Pancreas (tissue), 10 donors: ENCODE measurements around the gene EHF. TPM values are rescaled to one million over a fixed set of nuclear protein-coding genes. Genes with fewer than 3 reads are reported as not detected.

Experiments
- ATAC-seq, 4 donors: fragments of 200-7000 bp; cut with Tn5 transposase; one replicate each; pipeline versions ENCODE4 v1.8.0 to v1.9.1; 2020; ENCODE audit warnings: mild to moderate bottlenecking in 4 of 4, moderate library complexity in 4 of 4
- DNase-seq, 6 donors: peaks; one replicate each; pipeline ENCODE4 v3.0.0-alpha.2; 2020
- FAIRE-seq: peaks from 2 replicates; lab custom pipeline; 2012; peaks lifted over from hg19 to GRCh38; lab: Jason Lieb, UNC
- H3K27ac ChIP-seq, 4 donors: fragments of 200-600 bp; sonication (generic); 1 replicate in 3 of 4; 2 replicates in 1 of 4; pipeline versions ENCODE4 v1.5.0 to v1.8.0; 2020
- H3K27me3 ChIP-seq, 4 donors: fragments of 200-600 bp; one replicate each; pipeline ENCODE4 v1.8.0; 2021
- H3K36me3 ChIP-seq, 3 donors: fragments of 200-600 bp; sonication (generic) in 1 of 3; one replicate each; pipeline versions ENCODE4 v1.5.0 to v1.8.0; 2020 to 2021
- H3K4me1 ChIP-seq, 3 donors: fragments of 200-600 bp; one replicate each; pipeline ENCODE4 v1.8.0; 2021
- H3K4me3 ChIP-seq, 4 donors: fragments of 200-600 bp; sonication (generic) in 2 of 4; one replicate each; pipeline versions ENCODE4 v1.5.0 to v1.8.0; 2020 to 2021
- H3K9me3 ChIP-seq, 4 donors: fragments of 200-600 bp; one replicate each; pipeline ENCODE4 v1.8.0; 2021
- WGBS, 2 donors: extraction: QIAGEN DNeasy Blood & Tissue Kit; methylation state at CpG; one replicate each; pipeline ENCODE4 v1.1.7; 2013; 5-methylcytosine and 5-hydroxymethylcytosine counted together
- intact Hi-C, 3 donors: fragments of 100-400 bp; cut with DNase I; formaldehyde crosslinking; loops; one replicate each; pipeline versions ENCODE4 v1.11.1 to v1.14.2; 2022
- polyA plus RNA-seq, 2 donors: library from polyadenylated mRNA; stranded (reverse); fragments of 200-250 nt; gene quantifications; one replicate each; pipeline ENCODE4 v1.2.3, GENCODE V29; 2013
- total RNA-seq, 6 donors: library from RNA; stranded (reverse); fragmentation: NEBNext Ultra II Directional in 4 of 6; extraction: Animal tissue kit (Norgen Biotek cat#: 25700) in 4 of 6; gene quantifications; one replicate each; pipeline versions ENCODE4 v1.2.1 to v1.2.4, GENCODE V29; 2021 to 2023
- TF ChIP-seq, protein P1 (sequence below), 4 donors: fragments of 200-600 bp; sonication (generic) in 3 of 4; IDR thresholded peaks; one replicate each; pipeline versions ENCODE4 v1.5.0 to v1.8.0; 2021; ENCODE audit warnings: antibody characterized with exemption in 4 of 4
- donor health status: healthy with polysubstance abuse.
- donor health status: DM: no; HTN: no; CAD: no; lungs with moderate emphysema.
- donor health status: DM: no; HTN: no; CAD: no.
- donor health status: control.
- donor health status: control.
- donor health status: Bipolar disorder and iron deficiency.
- donor health status: DM: yes; HTN: yes; CAD: no.
- donor health status: DM: no; HTN: no; CAD: no.
- donor health status: DM: no; HTN: no; CAD: no.
- donor health status: DM: yes; HTN: yes; CAD: no.

The EHF gene
- total and polyA plus RNA-seq, 8 donors: 7.7 to 58.2 (median 32.4) TPM

GRCh38 chr11:34649597-34649996 is 28.7 kb downstream of the EHF start:
- DNase-seq (no peak), ATAC-seq (no peak), FAIRE-seq (no peak)
- Histone ChIP-seq H3K4me1 (peaks cover 13 to 23% (median 15%) of the 10 kb centered on the region in 3 donors), H3K27me3 (no peaks in the 10 kb centered on the region), H3K27ac (peak overlapping the region in 1 of 4 donors; percentile 30), H3K36me3 (peaks cover 0 to 48% (median 7%) of the 10 kb centered on the region in 3 donors), H3K4me3 (no peak overlapping the region), H3K9me3 (no peaks in the 10 kb centered on the region)
- intact Hi-C loops: no loop called here
- TF ChIP-seq, protein P1, sequence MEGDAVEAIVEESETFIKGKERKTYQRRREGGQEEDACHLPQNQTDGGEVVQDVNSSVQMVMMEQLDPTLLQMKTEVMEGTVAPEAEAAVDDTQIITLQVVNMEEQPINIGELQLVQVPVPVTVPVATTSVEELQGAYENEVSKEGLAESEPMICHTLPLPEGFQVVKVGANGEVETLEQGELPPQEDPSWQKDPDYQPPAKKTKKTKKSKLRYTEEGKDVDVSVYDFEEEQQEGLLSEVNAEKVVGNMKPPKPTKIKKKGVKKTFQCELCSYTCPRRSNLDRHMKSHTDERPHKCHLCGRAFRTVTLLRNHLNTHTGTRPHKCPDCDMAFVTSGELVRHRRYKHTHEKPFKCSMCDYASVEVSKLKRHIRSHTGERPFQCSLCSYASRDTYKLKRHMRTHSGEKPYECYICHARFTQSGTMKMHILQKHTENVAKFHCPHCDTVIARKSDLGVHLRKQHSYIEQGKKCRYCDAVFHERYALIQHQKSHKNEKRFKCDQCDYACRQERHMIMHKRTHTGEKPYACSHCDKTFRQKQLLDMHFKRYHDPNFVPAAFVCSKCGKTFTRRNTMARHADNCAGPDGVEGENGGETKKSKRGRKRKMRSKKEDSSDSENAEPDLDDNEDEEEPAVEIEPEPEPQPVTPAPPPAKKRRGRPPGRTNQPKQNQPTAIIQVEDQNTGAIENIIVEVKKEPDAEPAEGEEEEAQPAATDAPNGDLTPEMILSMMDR (IDR thresholded peaks at IDR 0.05): no peak
- WGBS, 2 donors: 66 to 76% methylated on average over 2 of the region's 2 CpGs

DNA sequence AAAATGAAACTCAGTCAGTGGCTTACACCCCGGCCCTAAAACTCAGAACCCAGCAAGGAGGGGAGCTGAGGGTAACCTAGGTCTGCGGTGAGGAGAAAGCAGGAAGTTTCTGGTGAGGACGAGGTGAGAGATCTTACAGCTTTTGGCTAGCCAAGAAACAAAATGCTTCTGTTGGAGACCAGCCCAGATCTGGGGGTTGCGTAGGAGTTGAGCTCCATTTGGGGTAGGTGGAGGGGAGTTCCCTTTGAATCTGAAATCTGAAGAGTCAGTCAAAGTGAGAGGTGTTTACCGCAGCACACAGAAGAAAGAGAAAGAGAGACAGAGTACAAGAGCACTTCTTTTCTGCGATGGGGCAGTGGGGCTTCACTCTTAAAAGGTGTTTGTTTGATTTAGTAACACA is 29.6 kb downstream of the EHF start:
- intact Hi-C loops: loop anchor here in 1 of 3 donors (5.0 kb wide), 1 partner anchor 63 kb away; no protein-coding TSS in a partner anchor
- 69 to 71% methylated on average over 6 of the region's 6 CpGs for WGBS, 2 donors
- TF ChIP-seq, protein P1 (IDR thresholded peaks at IDR 0.05): no peak
- no peak for DNase-seq
- ATAC-seq: no peak
- Histone ChIP-seq H3K27ac (peak overlapping the region in 2 of 4 donors; percentile 18 to 30), H3K27me3 (no peaks in the 10 kb centered on the region), H3K9me3 (no peaks in the 10 kb centered on the region), H3K36me3 (peaks cover 0 to 45% (median 7%) of the 10 kb centered on the region in 3 donors), H3K4me1 (peaks cover 13 to 23% (median 17%) of the 10 kb centered on the region in 3 donors), H3K4me3 (no peak overlapping the region)
- FAIRE-seq: no peak

DNA sequence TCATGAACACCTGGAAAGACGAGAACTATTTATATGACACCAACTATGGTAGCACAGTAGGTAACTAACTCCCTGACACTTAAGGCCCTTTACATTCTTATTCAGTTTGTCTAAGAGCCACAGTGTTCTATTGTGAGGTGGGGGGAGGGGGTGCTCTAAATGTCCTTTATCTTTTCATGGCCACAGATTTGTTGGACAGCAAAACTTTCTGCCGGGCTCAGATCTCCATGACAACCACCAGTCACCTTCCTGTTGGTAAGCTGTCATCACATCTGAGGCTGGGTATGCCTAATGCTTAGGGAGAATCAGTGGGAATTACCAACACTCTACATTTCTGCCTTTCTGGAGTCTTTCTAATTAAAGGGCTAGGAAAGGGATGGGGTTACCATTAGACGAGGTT is 30.7 kb downstream of the EHF start:
- peaks cover 0 to 42% (median 7%) of the 10 kb centered on the region in 3 donors for H3K36me3 ChIP-seq
- DNase-seq (no peak), FAIRE-seq (no peak), ATAC-seq (no peak)
- H3K4me1 ChIP-seq: peaks cover 13 to 23% (median 17%) of the 10 kb centered on the region in 3 donors
- WGBS, 2 donors: 58 to 61% methylated on average over 3 of the region's 3 CpGs
- H3K4me3 ChIP-seq: no peak overlapping the region
- intact Hi-C loops: loop anchor here in 1 of 3 donors (5.0 kb wide), 1 partner anchor 64 kb away; no protein-coding TSS in a partner anchor
- peak overlapping the region in 2 of 4 donors; percentile 0 to 30 for H3K27ac ChIP-seq
- TF ChIP-seq, protein P1 (IDR thresholded peaks at IDR 0.05): no peak
- H3K9me3 ChIP-seq: no peaks in the 10 kb centered on the region
- H3K27me3 ChIP-seq: no peaks in the 10 kb centered on the region

DNA sequence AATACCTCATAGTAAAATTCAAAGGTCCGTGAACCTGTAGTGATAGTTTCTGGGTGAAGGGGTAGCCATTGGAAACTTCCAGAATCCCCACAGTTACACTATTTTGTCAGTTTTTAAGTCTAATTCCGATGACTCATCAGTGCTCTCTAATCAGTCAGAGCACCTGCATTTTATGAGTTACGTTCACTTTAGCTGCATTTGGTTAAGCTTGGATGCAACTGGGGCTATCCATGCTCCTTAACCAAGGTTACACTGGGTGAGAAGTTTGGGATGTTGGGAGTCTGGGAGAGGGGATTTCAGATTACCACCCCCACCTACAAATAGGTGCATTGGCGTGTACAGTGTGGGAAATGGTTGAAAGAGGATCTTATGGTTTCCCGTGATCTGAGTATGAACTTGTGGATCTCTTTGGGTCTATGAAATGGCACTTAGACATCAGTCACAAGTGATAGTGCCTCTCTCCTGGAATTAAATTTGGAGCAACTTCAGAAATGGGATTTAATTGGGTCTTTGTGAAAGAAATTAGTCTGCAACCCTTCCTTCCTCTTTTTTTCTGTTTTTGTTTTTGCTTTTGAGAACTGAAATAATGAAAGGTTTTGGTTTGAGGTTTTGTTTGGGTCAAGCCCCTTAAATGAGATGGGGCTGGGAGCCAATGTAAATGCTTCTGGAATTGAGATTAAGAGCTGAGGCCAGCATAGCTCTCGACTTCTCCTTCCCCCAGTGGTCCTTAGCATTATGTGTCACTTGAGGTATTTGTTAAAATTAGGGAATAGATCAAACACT is 31.5 kb downstream of the EHF start:
- H3K27me3 ChIP-seq: no peaks in the 10 kb centered on the region
- ATAC-seq (no peak), FAIRE-seq (no peak), DNase-seq (no peak)
- no peaks in the 10 kb centered on the region for H3K9me3 ChIP-seq
- TF ChIP-seq, protein P1 (IDR thresholded peaks at IDR 0.05): no peak
- WGBS, 2 donors: 77 to 82% methylated on average over 6 of the region's 6 CpGs
- peak overlapping the region in 2 of 4 donors; percentile 77 for H3K27ac ChIP-seq
- intact Hi-C loops: loop anchor here in 1 of 3 donors (5.0 kb wide), 1 partner anchor 65 kb away; no protein-coding TSS in a partner anchor
- H3K4me3 ChIP-seq: no peak overlapping the region
- peaks cover 13 to 23% (median 17%) of the 10 kb centered on the region in 3 donors for H3K4me1 ChIP-seq
- peaks cover 0 to 38% (median 7%) of the 10 kb centered on the region in 3 donors for H3K36me3 ChIP-seq
